Stomach (tissue), 4 donors: ENCODE measurements around the gene ALG8.

Experiments
- CTCF ChIP-seq, 7 experiments: fragments of 450-650 bp in 4 of 7; fragments of 200-600 bp in 3 of 7; sonication (generic) in 3 of 7; IDR thresholded peaks; one replicate each; pipeline ENCODE4 v1.5.1; 2016 to 2019; ENCODE audit warnings: antibody characterized with exemption in 7 of 7, control low read depth in 2 of 7, mild to moderate bottlenecking in 1 of 7
- EP300 ChIP-seq: sonication (generic); formaldehyde crosslinking; IDR thresholded peaks from one replicate; pipeline ENCODE4 v1.6.1; 2017; ENCODE audit warnings: antibody characterized with exemption
- POLR2A ChIP-seq, 4 donors: fragments of 450-650 bp; IDR thresholded peaks; one replicate each; pipeline ENCODE4 v1.6.1; 2016; ENCODE audit warnings: antibody characterized with exemption in 4 of 4, control low read depth in 2 of 4, mild to moderate bottlenecking in 1 of 4, moderate library complexity in 1 of 4

GRCh38 chr11:78138291-78138690 lies 1.1 kb downstream of the ALG8 start:
- TF ChIP-seq CTCF (IDR thresholded peaks at IDR 0.05): no peak
- no peak for TF ChIP-seq POLR2A (IDR thresholded peaks at IDR 0.05)
- no peak for TF ChIP-seq EP300
